Activated CD8-positive, alpha-beta memory T cell treated with anti-CD3 and anti-CD28 coated beads for 1 hour (primary cell): ENCODE data around the gene USP5.

ENCODE experiments used
- DNase-seq, 2 donors: peaks; one replicate each; pipeline ENCODE4 v3.0.0-alpha.2; 2020; ENCODE audit warnings: low read depth in 1 of 2; ENCODE audit errors: extremely low read depth in 1 of 2

Gene USP5

DNA sequence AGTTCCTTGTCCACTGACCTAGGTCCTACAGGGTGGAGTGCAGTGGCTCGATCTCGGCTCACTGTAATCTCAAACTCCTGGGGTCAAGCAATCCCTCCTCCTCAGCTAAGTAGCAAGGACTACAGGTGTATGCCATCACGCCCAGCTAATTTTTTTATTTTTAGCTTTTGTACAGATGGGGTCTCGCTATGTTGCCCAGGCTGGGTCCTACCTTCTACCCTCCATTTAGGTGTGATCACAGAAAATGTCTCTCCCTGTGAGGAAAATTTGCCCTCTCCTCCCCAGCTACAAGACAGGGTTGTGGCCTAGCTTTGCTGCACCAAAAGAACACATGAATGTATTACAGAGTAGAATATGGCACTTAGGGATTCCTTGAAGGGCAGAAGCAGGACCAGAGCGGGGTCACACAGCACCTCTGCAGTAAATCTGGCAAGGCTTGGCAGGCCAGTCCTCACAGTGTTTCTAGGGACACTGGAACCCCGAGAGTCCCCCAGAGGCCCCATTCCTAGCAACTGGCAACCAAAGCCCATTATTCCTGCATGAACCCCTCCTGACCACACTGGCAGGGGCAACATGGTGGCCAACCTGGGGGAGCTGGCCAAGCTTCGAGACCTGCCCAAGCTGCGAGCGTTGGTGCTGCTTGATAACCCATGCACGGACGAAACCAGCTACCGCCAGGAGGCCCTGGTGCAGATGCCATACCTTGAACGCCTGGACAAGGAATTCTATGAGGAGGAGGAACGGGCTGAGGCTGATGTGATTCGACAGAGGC is 60.4 kb downstream of the USP5 start:
- DNase-seq = no peak

DNA sequence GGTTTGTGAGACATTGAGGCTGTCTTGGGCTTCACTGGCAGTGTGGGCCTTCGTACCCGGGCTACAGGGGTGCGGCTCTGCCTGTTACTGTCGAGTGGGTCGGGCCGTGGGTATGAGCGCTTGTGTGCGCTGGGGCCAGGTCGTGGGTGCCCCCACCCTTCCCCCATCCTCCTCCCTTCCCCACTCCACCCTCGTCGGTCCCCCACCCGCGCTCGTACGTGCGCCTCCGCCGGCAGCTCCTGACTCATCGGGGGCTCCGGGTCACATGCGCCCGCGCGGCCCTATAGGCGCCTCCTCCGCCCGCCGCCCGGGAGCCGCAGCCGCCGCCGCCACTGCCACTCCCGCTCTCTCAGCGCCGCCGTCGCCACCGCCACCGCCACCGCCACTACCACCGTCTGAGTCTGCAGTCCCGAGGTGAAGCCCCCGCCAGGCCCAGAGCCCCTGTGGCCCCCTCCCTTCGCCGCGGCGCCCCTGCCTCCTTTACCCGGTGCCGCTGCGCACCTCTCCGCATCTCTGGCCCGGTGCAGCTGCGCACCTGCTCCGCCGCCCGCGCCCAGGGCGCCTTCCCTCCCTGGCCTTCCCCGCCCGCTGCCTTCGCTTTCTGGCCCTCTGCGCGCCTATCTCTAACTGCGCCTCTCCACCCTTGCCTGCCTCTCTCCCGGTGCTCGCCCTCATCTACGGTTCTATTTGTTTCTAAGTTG is 62.4 kb downstream of the USP5 start, which contains the start of gene ENO2:
Gene ENO2, plus strand, starts transcription at position 335 of the 701 bp plus-strand sequence. CDS start 1,253 bp downstream, outside the sequence.
- peak; percentile 74 to 76 for DNase-seq

GRCh38 chr12:6914947-6915788 is 63.2 kb downstream of the USP5 start:
- DNase-seq = no peak

DNA sequence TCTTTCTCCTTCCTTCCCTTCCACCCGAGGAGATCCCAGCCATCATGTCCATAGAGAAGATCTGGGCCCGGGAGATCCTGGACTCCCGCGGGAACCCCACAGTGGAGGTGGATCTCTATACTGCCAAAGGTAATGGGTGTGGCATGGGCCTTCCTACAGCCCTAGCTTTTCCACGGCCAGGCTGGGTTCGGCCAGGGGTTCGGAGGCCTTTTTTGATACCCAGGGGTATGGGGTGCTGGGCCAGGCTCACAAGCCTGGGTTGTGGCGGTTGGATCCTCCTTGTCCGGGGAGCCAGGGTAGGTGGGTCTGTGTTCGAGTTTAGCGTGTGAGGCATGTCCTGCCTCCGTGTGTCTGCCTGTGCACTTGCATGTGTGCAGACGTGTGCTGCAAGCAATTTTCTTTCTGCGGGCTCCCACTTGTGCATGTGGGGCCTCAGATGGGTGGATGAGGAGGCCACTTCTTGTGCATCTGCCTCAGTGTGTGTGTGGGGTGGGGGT is 63.9 kb downstream of the USP5 start:
- no peak for DNase-seq
